MM.1S (cell line): ENCODE results near the gene ANO3.

Experiments used
- DNase-seq: peaks from one replicate; pipeline ENCODE4 v3.0.0-alpha.2; 2015
- H2AFZ ChIP-seq: fragments of 300-600 bp; sonication (generic); 2 replicates; pipeline ENCODE4 v1.6.0; 2016; ENCODE audit warnings: antibody characterized with exemption, low read length
- H3F3A ChIP-seq: fragments of 300-600 bp; sonication (generic); 2 replicates; pipeline ENCODE4 v1.6.1; 2016; ENCODE audit warnings: mild to moderate bottlenecking, antibody characterized with exemption, low read length, moderate library complexity, mixed read lengths; ENCODE audit not compliant: insufficient read depth
- H3K27ac ChIP-seq: fragments of 300-600 bp; sonication (generic); 2 replicates; pipeline ENCODE4 v1.5.1; 2016; ENCODE audit warnings: mild to moderate bottlenecking, low read length
- H3K27me3 ChIP-seq: fragments of 300-600 bp; sonication (generic); replicated peaks from 2 replicates; pipeline ENCODE4 v1.6.0; 2016; ENCODE audit warnings: low read length; ENCODE audit not compliant: insufficient read depth
- H3K36me3 ChIP-seq: fragments of 300-600 bp; sonication (generic); replicated peaks from 2 replicates; pipeline ENCODE4 v1.6.1; 2016; ENCODE audit warnings: mild to moderate bottlenecking, low read length, mixed read lengths; ENCODE audit not compliant: insufficient read depth
- H3K4me1 ChIP-seq: fragments of 300-600 bp; sonication (generic); 2 replicates; pipeline ENCODE4 v1.6.1; 2016; ENCODE audit warnings: low read length, mixed read lengths
- H3K4me2 ChIP-seq: fragments of 300-600 bp; sonication (generic); 2 replicates; pipeline ENCODE4 v1.6.0; 2016; ENCODE audit warnings: low read depth, low read length
- H3K4me3 ChIP-seq: fragments of 300-600 bp; sonication (generic); 2 replicates; pipeline ENCODE4 v1.5.1; 2016; ENCODE audit warnings: low read length, mixed read lengths
- H3K79me2 ChIP-seq: fragments of 300-600 bp; sonication (generic); 2 replicates; pipeline ENCODE4 v1.6.1; 2016; ENCODE audit warnings: mixed run types, low read length, mixed read lengths
- H3K9ac ChIP-seq: fragments of 300-600 bp; sonication (generic); 2 replicates; pipeline ENCODE4 v1.6.1; 2016; ENCODE audit warnings: low read length, mixed read lengths
- H3K9me2 ChIP-seq: fragments of 300-600 bp; sonication (generic); replicated peaks from 2 replicates; pipeline ENCODE4 v1.6.1; 2016; ENCODE audit warnings: mild to moderate bottlenecking, low read length, mixed read lengths; ENCODE audit not compliant: insufficient read depth
- H3K9me3 ChIP-seq: fragments of 300-600 bp; sonication (generic); replicated peaks from 2 replicates; pipeline ENCODE4 v1.6.1; 2016; ENCODE audit warnings: mild to moderate bottlenecking, low read length, mixed read lengths; ENCODE audit not compliant: insufficient read depth
- H4K20me1 ChIP-seq: fragments of 300-600 bp; sonication (generic); 2 replicates; pipeline ENCODE4 v1.6.1; 2016; ENCODE audit warnings: mild to moderate bottlenecking, low read length, moderate library complexity, mixed read lengths; ENCODE audit not compliant: insufficient read depth
- EZH2 ChIP-seq: fragments of 300-600 bp; sonication (generic); optimal IDR thresholded peaks from 2 replicates; pipeline ENCODE3; 2017; ENCODE audit warnings: low read depth, mild to moderate bottlenecking, antibody characterized with exemption, low read length, mixed read lengths
- EZH2phosphoT487 ChIP-seq: fragments of 300-600 bp; sonication (generic); IDR thresholded peaks from 2 replicates; pipeline ENCODE4 v1.6.1; 2018; ENCODE audit warnings: antibody characterized with exemption, low read length
- TF ChIP-seq, protein P1 (sequence below): fragments of 300-600 bp; sonication (generic); IDR thresholded peaks from 2 replicates; pipeline ENCODE4 v1.5.1; 2016; ENCODE audit warnings: antibody characterized with exemption, low read length, mixed read lengths

The ANO3 gene

DNA sequence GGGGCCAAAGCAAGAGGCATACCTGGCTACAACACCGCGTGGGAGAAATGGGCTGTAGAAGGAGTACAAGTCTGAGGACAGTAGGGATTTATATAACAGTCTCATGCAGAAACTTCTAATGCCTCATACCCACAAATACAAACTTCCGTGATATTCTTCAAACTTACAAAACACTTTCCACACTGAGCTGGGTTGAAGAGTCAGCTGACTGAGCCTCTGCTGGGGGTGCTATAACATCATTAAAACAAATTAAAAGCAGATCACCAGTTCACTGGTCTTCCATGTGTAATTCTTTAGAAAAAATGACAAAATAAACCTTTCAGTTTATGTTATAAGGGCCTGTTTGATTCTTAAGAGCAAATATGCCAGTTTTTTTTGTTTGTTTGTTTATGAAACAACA, 148.1 kb downstream of the ANO3 start:
- Histone ChIP-seq H3K9me2 (no peaks in the 10 kb centered on the region), H3F3A (no peaks in the 10 kb centered on the region), H3K9me3 (no peaks in the 10 kb centered on the region), H2AFZ (no peak overlapping the region), H3K79me2 (no peaks in the 10 kb centered on the region), H3K4me2 (no peak overlapping the region), H3K27me3 (no peaks in the 10 kb centered on the region), H4K20me1 (no peaks in the 10 kb centered on the region), H3K36me3 (no peaks in the 10 kb centered on the region), H3K4me1 (no peaks in the 10 kb centered on the region), H3K9ac (no peak overlapping the region), H3K4me3 (no peak overlapping the region), H3K27ac (no peak overlapping the region)
- no peak for DNase-seq
- TF ChIP-seq EZH2 = no peak
- TF ChIP-seq EZH2phosphoT487 = no peak
- TF ChIP-seq, protein P1, sequence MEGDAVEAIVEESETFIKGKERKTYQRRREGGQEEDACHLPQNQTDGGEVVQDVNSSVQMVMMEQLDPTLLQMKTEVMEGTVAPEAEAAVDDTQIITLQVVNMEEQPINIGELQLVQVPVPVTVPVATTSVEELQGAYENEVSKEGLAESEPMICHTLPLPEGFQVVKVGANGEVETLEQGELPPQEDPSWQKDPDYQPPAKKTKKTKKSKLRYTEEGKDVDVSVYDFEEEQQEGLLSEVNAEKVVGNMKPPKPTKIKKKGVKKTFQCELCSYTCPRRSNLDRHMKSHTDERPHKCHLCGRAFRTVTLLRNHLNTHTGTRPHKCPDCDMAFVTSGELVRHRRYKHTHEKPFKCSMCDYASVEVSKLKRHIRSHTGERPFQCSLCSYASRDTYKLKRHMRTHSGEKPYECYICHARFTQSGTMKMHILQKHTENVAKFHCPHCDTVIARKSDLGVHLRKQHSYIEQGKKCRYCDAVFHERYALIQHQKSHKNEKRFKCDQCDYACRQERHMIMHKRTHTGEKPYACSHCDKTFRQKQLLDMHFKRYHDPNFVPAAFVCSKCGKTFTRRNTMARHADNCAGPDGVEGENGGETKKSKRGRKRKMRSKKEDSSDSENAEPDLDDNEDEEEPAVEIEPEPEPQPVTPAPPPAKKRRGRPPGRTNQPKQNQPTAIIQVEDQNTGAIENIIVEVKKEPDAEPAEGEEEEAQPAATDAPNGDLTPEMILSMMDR = no peak

DNA sequence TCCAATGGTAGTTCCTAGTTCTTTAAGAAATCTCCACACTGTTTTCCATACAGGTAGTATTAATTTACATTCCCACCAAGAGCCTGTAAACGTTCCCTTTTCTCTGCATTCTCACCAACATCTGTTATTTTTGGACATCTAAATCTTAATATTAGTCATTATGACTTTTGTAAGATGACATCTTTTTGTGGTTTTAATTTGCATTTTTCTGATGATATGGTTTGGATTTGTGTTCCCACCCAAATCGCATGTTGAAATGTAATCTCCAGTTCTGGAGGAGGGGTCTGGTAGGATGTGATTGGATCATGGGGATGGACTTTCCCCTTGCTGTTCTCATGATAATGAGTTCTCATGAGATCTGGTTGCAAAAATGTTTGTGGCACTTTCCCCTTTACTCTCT, 151.2 kb downstream of the ANO3 start:
- H2AFZ ChIP-seq = no peak overlapping the region
- no peaks in the 10 kb centered on the region for H4K20me1 ChIP-seq

DNA sequence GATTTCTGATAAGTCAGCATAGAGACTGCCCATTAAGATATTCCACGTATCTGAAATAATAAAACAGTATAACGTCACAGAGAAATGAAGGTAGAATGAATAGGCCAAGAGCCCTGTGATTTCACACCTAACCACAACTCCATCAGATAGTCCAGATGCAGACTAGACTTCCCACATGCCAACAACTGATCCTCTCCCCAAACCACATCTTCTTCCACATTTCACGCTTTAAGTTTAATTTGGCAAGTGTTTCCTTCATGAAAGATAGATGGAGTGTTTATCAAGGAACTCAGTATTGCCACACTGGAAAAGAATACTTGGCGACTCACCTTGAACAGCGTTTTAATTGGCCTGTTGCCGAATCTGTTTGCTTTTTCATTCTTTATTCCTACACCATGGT, 158.6 kb downstream of the ANO3 start:
- H3K9ac ChIP-seq = no peak overlapping the region
- no peaks in the 10 kb centered on the region for H3K36me3 ChIP-seq
- H3K27ac ChIP-seq = no peak overlapping the region
- DNase-seq = no peak
- H3K4me2 ChIP-seq = no peak overlapping the region
- no peaks in the 10 kb centered on the region for H3K4me1 ChIP-seq
- H3K9me2 ChIP-seq = no peaks in the 10 kb centered on the region
- H3K27me3 ChIP-seq = no peaks in the 10 kb centered on the region
- H3K4me3 ChIP-seq = no peak overlapping the region
- no peaks in the 10 kb centered on the region for H4K20me1 ChIP-seq
- no peaks in the 10 kb centered on the region for H3F3A ChIP-seq
- no peaks in the 10 kb centered on the region for H3K9me3 ChIP-seq
- no peaks in the 10 kb centered on the region for H3K79me2 ChIP-seq
- TF ChIP-seq EZH2 = no peak
- no peak for TF ChIP-seq EZH2phosphoT487
- TF ChIP-seq, protein P1 = no peak
- H2AFZ ChIP-seq = no peak overlapping the region

More for the DNA sequence above, 151.2 kb downstream of the ANO3 start:
- Histone ChIP-seq H3K9me2 (no peaks in the 10 kb centered on the region), H3K79me2 (no peaks in the 10 kb centered on the region), H3K4me2 (no peak overlapping the region), H3K36me3 (no peaks in the 10 kb centered on the region), H3F3A (no peaks in the 10 kb centered on the region), H3K4me1 (no peaks in the 10 kb centered on the region), H3K9ac (no peak overlapping the region), H3K27ac (no peak overlapping the region), H3K4me3 (no peak overlapping the region), H3K27me3 (no peaks in the 10 kb centered on the region), H3K9me3 (no peaks in the 10 kb centered on the region)
- DNase-seq = no peak
- TF ChIP-seq, protein P1 = no peak
- no peak for TF ChIP-seq EZH2phosphoT487
- no peak for TF ChIP-seq EZH2
